Heart right ventricle (tissue), 16 donors: ENCODE data around the gene EPN2. TPM values are rescaled to one million over a fixed set of nuclear protein-coding genes. Genes with fewer than 3 reads are reported as not detected.

Experiments
- ATAC-seq, 8 donors: fragments of 200-7000 bp; cut with Tn5 transposase; one replicate each; pipeline ENCODE4 v1.9.1; 2020; ENCODE audit warnings: mild to moderate bottlenecking in 8 of 8, moderate library complexity in 8 of 8, moderate number of reproducible peaks in 1 of 8
- DNase-seq, 2 donors: peaks; one replicate each; pipeline ENCODE4 v3.0.0-alpha.2; 2020
- H3K27ac ChIP-seq, 10 donors: fragments of 200-600 bp; sonication (generic) in 2 of 10; one replicate each; pipeline versions ENCODE4 v1.5.0 to v1.8.0; 2020 to 2022; ENCODE audit warnings: mild to moderate bottlenecking in 3 of 10
- H3K27me3 ChIP-seq, 7 donors: fragments of 200-600 bp; one replicate each; pipeline ENCODE4 v1.8.0; 2021 to 2022; ENCODE audit warnings: mild to moderate bottlenecking in 2 of 7
- H3K36me3 ChIP-seq, 9 donors: fragments of 200-600 bp; sonication (generic) in 1 of 9; one replicate each; pipeline versions ENCODE4 v1.5.0 to v1.8.0; 2020 to 2022; ENCODE audit warnings: mild to moderate bottlenecking in 2 of 9
- H3K4me1 ChIP-seq, 9 donors: fragments of 200-600 bp; sonication (generic) in 1 of 9; one replicate each; pipeline versions ENCODE4 v1.5.0 to v1.8.0; 2020 to 2022; ENCODE audit warnings: mild to moderate bottlenecking in 4 of 9
- H3K4me3 ChIP-seq, 10 donors: fragments of 200-600 bp; sonication (generic) in 2 of 10; one replicate each; pipeline versions ENCODE4 v1.5.0 to v1.8.0; 2020 to 2022; ENCODE audit warnings: mild to moderate bottlenecking in 7 of 10, moderate library complexity in 2 of 10
- H3K9me3 ChIP-seq, 11 donors: fragments of 200-600 bp in 10 of 11; sonication (generic) in 2 of 11; one replicate each; pipeline versions ENCODE4 v1.5.0 to v1.8.0; 2013 to 2022; ENCODE audit warnings: mild to moderate bottlenecking in 2 of 11, control low read depth in 1 of 11, moderate library complexity in 1 of 11
- CTCF ChIP-seq, 9 donors: fragments of 200-600 bp; sonication (generic) in 2 of 9; IDR thresholded peaks; one replicate each; pipeline versions ENCODE4 v1.5.0 to v1.8.0; 2021 to 2022; ENCODE audit warnings: antibody characterized with exemption in 9 of 9, mild to moderate bottlenecking in 5 of 9, moderate library complexity in 1 of 9
- WGBS, 2 donors: extraction: QIAGEN DNeasy Blood & Tissue Kit; methylation state at CpG; one replicate each; pipeline ENCODE4 v1.1.7; 2013; ENCODE audit warnings: inconsistent platforms in 1 of 2; 5-methylcytosine and 5-hydroxymethylcytosine counted together
- intact Hi-C, 10 donors: fragments of 100-400 bp; cut with DNase I; formaldehyde crosslinking; loops; one replicate each; pipeline versions ENCODE4 v1.11.1 to v1.14.2; 2022
- polyA plus RNA-seq, 2 donors: library from polyadenylated mRNA; stranded (reverse); fragments of 200-250 nt; gene quantifications; one replicate each; pipeline ENCODE4 v1.2.3, GENCODE V29; 2013
- total RNA-seq, 10 donors: library from RNA; stranded (reverse); fragmentation: NEBNext Ultra II Directional in 3 of 10; extraction: Animal tissue kit (Norgen Biotek cat#: 25700) in 3 of 10; gene quantifications; one replicate each; pipeline versions ENCODE4 v1.2.1 to v1.2.4, GENCODE V29; 2021 to 2023
- donor health status: Arrhythmogenic right ventricular cardiomyopathy.
- donor health status: ischemic (EF 13 %, LVEDD 7.1; RV severe dilation, severe dysfunction).
- donor health status: healthy with polysubstance abuse.
- donor health status: DM: no; HTN: yes; CAD: no.
- donor health status: DM: no; HTN: no; CAD: no.
- donor health status: ischemic (EF 25% LVEDD 6.9; RV normal size, moderate dysfunction).
- donor health status: ischemic (EF 25% LVEDD 5.7; RV mildly dilated, moderate dysfunction).
- donor health status: healthy.
- donor health status: DM: yes; HTN: yes; CAD: no.
- donor health status: Ischemic cardiomyopathy.
- donor health status: ischemic (EF 35%, LVEDD 5.7; RV mildly dilated, moderate dysfunction).
- donor health status: nonischemic (EF 11% LVEDD 7.7; RV severe dilation, severe dysfunction).
- donor health status: DM: yes; HTN: yes; CAD: no.
- donor health status: PGD.
- donor health status: ischemic (EF 29% LVEDD 5.4; RV normal size, mild dysfunction).
- donor health status: nonischemic (EF 23%, LVEDD 6.1; RV moderate dilation, normal function).

Gene EPN2
- total and polyA plus RNA-seq, 12 donors = 20.0 to 83.1 (median 54.9) TPM

DNA sequence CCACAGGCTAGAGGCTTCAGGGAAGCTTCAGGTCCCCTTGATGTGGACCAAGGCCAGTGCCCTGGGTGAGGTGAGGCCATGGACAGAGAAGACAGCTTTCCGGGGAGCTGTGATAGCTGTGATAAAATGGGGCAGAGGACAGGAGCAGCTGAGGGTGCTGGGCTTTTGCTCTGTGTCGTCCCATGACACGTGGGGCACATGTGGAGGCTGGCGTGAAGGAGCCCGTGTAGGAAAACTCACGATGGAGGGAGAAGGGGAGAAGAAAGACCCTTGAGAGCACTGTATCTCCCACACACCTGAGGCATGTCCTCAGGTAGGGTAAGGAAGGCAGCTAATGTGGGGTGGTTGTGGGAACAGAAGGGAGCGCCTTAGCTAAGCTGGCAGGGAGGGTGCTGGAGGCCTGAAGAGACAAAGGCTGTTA, 104.1 kb downstream of the EPN2 start:
- intact Hi-C loops = no loop called here
- 66 to 72% methylated on average over 7 of the region's 7 CpGs for WGBS, 2 donors
- no peak overlapping the region for H3K4me3 ChIP-seq
- no peaks in the 10 kb centered on the region for H3K9me3 ChIP-seq
- ATAC-seq (no peak), DNase-seq (no peak)
- H3K36me3 ChIP-seq = peaks cover 0 to 2% (median 0%) of the 10 kb centered on the region in 9 donors
- peaks cover 0 to 65% (median 36%) of the 10 kb centered on the region in 9 donors for H3K4me1 ChIP-seq
- H3K27ac ChIP-seq = no peak overlapping the region
- no peak for TF ChIP-seq CTCF (IDR thresholded peaks at IDR 0.05)
- no peaks in the 10 kb centered on the region for H3K27me3 ChIP-seq

GRCh38 chr17:19341641-19342610, 104.8 kb downstream of the EPN2 start:
- Histone ChIP-seq H3K27ac (no peak overlapping the region), H3K27me3 (no peaks in the 10 kb centered on the region), H3K9me3 (no peaks in the 10 kb centered on the region), H3K4me3 (no peak overlapping the region), H3K36me3 (no peaks in the 10 kb centered on the region), H3K4me1 (peaks cover 5 to 69% (median 41%) of the 10 kb centered on the region in 9 donors)
- ATAC-seq (peak in 1 of 8 donors; percentile 5), DNase-seq (no peak)
- intact Hi-C loops = no loop called here
- WGBS, 2 donors = 46 to 54% methylated on average over 20 of the region's 20 CpGs
- no peak for TF ChIP-seq CTCF (IDR thresholded peaks at IDR 0.05)

DNA sequence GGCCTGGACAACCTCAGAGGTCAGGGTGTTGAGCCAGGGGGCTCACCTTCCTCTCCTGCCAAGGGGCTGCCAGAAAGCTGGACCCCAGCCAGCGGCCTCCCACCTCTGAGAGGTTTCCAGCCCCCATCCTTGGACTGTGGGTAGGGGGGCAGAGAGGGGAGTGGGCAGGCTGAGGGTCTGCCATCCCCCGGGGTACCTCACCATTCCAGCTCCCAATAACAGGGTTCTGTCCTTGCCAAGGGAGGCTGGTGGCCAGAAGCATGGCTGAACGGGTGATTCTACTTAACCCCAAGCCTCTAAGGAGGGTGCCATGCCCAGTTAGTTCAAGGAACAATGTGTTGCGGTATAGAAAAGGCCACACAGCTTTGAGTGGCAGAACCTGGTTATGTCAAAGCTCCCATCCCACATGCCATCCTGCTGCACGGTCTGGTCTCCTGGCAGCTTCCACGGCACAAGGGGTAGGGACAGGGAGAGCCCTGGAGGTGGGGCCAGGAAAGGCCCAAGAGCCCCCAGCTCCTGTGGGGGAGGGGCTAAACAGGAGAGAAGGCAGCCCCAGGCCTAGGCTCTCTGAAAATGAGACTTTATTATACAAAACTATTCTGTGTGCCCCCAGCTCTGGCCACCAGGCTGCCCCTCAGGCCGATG, 105.6 kb downstream of the EPN2 start:
- no peak for TF ChIP-seq CTCF (IDR thresholded peaks at IDR 0.05)
- no peak for DNase-seq
- H3K27ac ChIP-seq = no peak overlapping the region
- 58 to 60% methylated on average over 7 of the region's 7 CpGs for WGBS, 2 donors
- intact Hi-C loops = no loop called here
- H3K4me1 ChIP-seq = peaks cover 11 to 69% (median 42%) of the 10 kb centered on the region in 9 donors
- H3K4me3 ChIP-seq = no peak overlapping the region
- H3K36me3 ChIP-seq = no peaks in the 10 kb centered on the region
- H3K9me3 ChIP-seq = no peaks in the 10 kb centered on the region
- peak in 1 of 8 donors; percentile 9 for ATAC-seq
- no peaks in the 10 kb centered on the region for H3K27me3 ChIP-seq

DNA sequence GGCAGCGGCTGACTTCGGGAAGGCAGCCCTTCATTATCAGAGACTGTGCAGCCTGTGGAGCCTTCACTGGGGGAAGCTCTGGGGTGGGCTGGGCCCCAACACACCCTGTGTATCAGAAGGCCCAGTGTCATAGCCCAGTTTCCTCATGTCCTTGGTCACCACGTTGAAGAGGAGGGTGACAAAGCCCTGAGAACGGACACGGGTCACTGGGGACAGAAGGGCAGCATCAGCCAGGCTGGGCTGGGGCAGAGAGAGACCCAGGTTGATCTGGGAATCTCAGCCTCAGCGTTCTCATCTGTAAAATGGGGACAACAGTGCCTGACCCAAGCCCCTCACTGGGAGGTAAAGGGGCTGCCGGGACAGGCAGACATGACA, 106.1 kb downstream of the EPN2 start:
- DNase-seq (no peak), ATAC-seq (no peak)
- no peaks in the 10 kb centered on the region for H3K27me3 ChIP-seq
- H3K4me3 ChIP-seq = no peak overlapping the region
- no peak overlapping the region for H3K27ac ChIP-seq
- H3K4me1 ChIP-seq = peaks cover 11 to 65% (median 39%) of the 10 kb centered on the region in 9 donors
- H3K9me3 ChIP-seq = no peaks in the 10 kb centered on the region
- intact Hi-C loops = no loop called here
- WGBS, 2 donors = 81 to 82% methylated on average over 7 of the region's 7 CpGs
- H3K36me3 ChIP-seq = no peaks in the 10 kb centered on the region
- TF ChIP-seq CTCF (IDR thresholded peaks at IDR 0.05) = no peak
